OCI-LY1 (cell line): Measurements from ENCODE around the gene XIRP2.

Experiments
- EZH2 ChIP-seq: fragments of 200-600 bp; sonication (generic), shearing (Covaris generic); IDR thresholded peaks from 2 replicates; pipeline ENCODE4 v1.8.0; 2017; ENCODE audit warnings: borderline replicate concordance, mixed run types, mild to moderate bottlenecking, antibody characterized with exemption, low read length, moderate library complexity, mixed read lengths
- TF ChIP-seq, protein P1 (sequence below): fragments of 200-600 bp; sonication (generic), shearing (Covaris generic); IDR thresholded peaks from 2 replicates; pipeline ENCODE4 v1.5.1; 2017; ENCODE audit warnings: mild to moderate bottlenecking, antibody characterized with exemption, low read length, moderate library complexity, mixed read lengths

DNA sequence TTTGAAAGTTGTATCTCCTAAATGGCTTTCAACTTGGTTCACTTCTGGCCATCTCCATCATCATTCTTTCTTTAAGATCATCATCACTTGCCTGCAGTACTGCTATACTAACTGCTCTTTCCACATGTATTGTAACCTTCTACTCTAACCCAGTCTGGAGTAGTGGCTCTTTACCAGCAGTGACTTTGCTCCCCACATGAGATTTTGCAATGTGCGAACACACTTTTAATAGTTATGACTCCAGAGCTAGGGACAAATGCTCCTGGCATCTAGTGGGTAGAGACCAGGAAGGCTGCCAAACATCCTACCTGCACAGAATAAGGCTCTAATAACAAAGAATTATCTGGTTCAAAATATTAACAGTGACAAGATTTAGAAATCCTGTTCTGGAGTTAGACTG, 243.8 kb downstream of the XIRP2 start:
- TF ChIP-seq, protein P1, sequence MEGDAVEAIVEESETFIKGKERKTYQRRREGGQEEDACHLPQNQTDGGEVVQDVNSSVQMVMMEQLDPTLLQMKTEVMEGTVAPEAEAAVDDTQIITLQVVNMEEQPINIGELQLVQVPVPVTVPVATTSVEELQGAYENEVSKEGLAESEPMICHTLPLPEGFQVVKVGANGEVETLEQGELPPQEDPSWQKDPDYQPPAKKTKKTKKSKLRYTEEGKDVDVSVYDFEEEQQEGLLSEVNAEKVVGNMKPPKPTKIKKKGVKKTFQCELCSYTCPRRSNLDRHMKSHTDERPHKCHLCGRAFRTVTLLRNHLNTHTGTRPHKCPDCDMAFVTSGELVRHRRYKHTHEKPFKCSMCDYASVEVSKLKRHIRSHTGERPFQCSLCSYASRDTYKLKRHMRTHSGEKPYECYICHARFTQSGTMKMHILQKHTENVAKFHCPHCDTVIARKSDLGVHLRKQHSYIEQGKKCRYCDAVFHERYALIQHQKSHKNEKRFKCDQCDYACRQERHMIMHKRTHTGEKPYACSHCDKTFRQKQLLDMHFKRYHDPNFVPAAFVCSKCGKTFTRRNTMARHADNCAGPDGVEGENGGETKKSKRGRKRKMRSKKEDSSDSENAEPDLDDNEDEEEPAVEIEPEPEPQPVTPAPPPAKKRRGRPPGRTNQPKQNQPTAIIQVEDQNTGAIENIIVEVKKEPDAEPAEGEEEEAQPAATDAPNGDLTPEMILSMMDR: no peak
- no peak for TF ChIP-seq EZH2
